Superior temporal gyrus (tissue), 1 donor: Measurements from ENCODE around the gene GALNT1.
"Not testable (repeated sequence)": the region's sequence is repeated elsewhere in the genome, so short reads cannot be mapped to it uniquely, and the experiment has no call there.

Experiments used
- DNase-seq: peaks from one replicate; pipeline ENCODE4 v3.0.0-alpha.2; 2016; ENCODE audit errors: extremely low spot score

Gene GALNT1

GRCh38 chr18:35581546-35581897 lies at the start of gene GALNT1:
Gene GALNT1, plus strand, starts transcription at chr18:35581740. Its CDS starts 72,923 bp downstream, at chr18:35654663.
- DNase-seq = no peak

GRCh38 chr18:35533916-35534405 lies 47.6 kb upstream of the GALNT1 start:
- DNase-seq = no peak

GRCh38 chr18:35535297-35535696 lies 46.2 kb upstream of the GALNT1 start:
- no peak for DNase-seq

- DNase-seq = no peak
Measured at GRCh38 chr18:35542356-35542755, 39.2 kb upstream of the GALNT1 start.

GRCh38 chr18:35547008-35547605 lies 34.4 kb upstream of the GALNT1 start:
- DNase-seq = no peak

GRCh38 chr18:35549564-35549963 lies 32.0 kb upstream of the GALNT1 start:
- DNase-seq = no peak

GRCh38 chr18:35553300-35553699 lies 28.2 kb upstream of the GALNT1 start:
- no peak for DNase-seq

GRCh38 chr18:35555538-35555937 lies 26.0 kb upstream of the GALNT1 start:
- DNase-seq = not testable (repeated sequence)

GRCh38 chr18:35559867-35560266 lies 21.7 kb upstream of the GALNT1 start:
- DNase-seq = no peak

GRCh38 chr18:35564795-35565453 lies 16.6 kb upstream of the GALNT1 start:
- DNase-seq = no peak

- no peak for DNase-seq
Measured at GRCh38 chr18:35566019-35566418, 15.5 kb upstream of the GALNT1 start.

GRCh38 chr18:35570182-35570581 lies 11.4 kb upstream of the GALNT1 start:
- DNase-seq = no peak

GRCh38 chr18:35571138-35571537 lies 10.4 kb upstream of the GALNT1 start:
- DNase-seq = no peak

- DNase-seq = no peak
Measured at GRCh38 chr18:35572644-35573043, 8.9 kb upstream of the GALNT1 start.

GRCh38 chr18:35573531-35573930 lies 8.0 kb upstream of the GALNT1 start:
- DNase-seq = no peak

GRCh38 chr18:35576240-35576845 lies 5.2 kb upstream of the GALNT1 start:
- DNase-seq = not testable (repeated sequence)

GRCh38 chr18:35577045-35577848 lies 4.3 kb upstream of the GALNT1 start:
- DNase-seq = no peak

- no peak for DNase-seq
Measured at GRCh38 chr18:35578481-35578880, 3.1 kb upstream of the GALNT1 start.

GRCh38 chr18:35578936-35579335 lies 2.6 kb upstream of the GALNT1 start:
- no peak for DNase-seq

- peak; percentile 63 for DNase-seq
Measured at GRCh38 chr18:35580701-35581539, 620 bp upstream of the GALNT1 start.

GRCh38 chr18:35581898-35582641 lies 530 bp downstream of the GALNT1 start:
- no peak for DNase-seq
